HuH-7.5 (cell line): ENCODE results near the gene GLIS1.

Experiments used
- DNase-seq: peaks from one replicate; pipeline ENCODE4 v3.0.0; 2011; ENCODE audit warnings: low spot score

Gene GLIS1

GRCh38 chr1:53693773-53694717, 44.9 kb downstream of the GLIS1 start:
- no peak for DNase-seq

GRCh38 chr1:53693339-53693738, 45.6 kb downstream of the GLIS1 start:
- no peak for DNase-seq

DNA sequence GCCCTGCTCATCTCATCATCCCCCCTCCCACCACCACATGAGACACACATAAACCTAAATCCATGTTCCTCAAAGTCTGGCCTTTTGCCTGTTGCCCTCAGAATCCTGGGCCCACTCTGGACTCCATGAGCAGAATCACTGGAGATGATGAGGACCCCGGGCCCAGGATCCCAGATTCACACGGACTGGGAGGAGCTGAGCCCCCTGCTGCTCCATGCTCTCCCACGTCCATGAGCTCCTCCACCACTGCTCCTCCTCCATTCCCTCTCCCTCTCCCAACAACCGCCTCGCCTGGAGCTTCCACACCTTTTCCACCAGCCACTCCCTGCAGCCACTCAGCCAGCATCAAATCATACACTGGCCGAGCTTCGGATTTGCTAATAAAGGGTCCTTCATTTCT, 47.6 kb downstream of the GLIS1 start:
- no peak for DNase-seq

DNA sequence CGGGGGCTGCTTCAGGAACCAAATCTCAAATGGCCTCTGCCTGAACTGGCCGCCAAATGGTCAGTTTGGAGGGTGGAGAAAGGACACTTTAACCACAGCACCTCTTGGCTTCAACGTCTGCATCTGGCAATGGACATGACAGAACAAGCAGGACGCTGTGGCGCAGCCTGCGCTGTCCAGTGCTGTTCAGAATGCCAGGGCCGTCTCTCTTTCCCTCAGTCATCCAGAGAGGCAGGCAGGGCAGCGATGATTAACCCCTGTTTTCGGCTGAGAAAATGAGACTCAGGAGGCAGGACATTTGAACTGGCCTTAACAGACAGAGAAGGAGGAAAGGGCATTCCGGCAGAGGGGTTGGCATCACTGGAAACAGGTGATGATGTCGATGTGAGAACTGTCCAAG, 48.6 kb downstream of the GLIS1 start:
- DNase-seq, result no peak

DNA sequence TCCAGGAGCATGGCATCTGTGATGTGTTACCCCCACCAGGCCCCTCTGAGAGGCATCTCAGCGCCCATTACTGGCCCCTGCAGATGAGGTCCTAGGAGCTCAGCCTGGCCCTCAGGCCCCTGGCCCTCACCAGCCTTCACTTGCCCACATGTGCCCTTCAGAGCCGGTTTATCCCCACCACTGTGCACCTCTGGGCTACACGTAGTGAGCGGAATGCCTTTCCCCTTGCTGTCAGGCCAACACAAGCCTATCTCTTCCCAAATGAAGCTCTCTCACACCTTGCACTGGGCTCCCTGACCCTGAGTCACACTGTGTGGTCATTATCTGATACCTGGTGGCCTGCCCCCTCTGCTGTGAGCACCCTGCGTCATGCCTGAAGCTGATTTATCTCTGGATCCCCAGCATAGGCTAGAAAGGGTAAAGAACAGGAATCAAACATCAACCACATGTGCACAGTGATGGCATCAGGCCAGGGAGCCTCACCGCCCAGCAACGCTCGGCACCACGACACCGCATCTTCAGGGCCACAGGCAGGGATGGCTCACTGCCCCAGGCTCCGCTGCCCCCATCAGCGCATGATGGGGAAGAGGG, 49.1 kb downstream of the GLIS1 start:
- DNase-seq, result no peak

DNA sequence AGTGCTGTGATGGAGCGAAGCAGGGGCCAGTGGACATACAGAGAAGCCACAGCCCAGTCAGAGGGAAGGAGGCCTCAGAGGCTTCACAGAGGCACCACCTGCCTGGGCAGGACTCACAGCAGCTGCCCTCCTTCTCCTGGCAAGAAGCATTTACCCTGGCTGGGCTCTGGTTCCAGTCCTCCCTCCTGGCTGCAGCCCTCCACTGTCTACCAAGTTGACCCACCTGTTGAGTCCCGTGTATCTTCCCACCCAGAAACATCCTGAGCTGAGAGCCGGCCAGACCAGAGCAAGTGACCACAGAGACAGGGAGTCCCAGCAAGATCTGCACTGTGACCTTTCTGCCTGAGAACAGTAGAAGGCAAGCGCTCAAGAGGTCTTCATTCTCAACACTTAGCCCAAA, 49.7 kb downstream of the GLIS1 start:
- no peak for DNase-seq

GRCh38 chr1:53688381-53689102, 50.4 kb downstream of the GLIS1 start:
- DNase-seq, result peak; percentile 40

DNA sequence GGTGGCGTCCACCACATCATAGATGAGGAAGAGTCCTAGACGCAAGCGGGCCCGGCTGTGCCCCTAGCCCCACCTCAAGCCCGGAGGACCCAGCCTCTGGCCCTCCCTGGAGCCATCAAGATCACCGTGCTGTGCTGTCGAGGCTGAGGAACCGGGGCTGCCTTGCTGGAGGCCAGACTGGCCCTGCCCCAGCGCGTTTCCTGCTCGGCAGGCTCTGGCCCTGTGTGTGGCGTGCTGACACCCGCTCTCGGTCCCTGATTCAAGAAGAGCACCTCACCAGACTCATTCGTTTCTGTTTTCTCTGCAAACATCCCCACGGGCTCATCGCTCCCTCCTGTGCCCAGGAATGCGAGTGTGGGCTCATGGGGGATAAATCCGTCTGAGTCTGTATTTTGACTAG, 51.1 kb downstream of the GLIS1 start:
- DNase-seq, result no peak

GRCh38 chr1:53687426-53687825, 51.5 kb downstream of the GLIS1 start:
- no peak for DNase-seq

DNA sequence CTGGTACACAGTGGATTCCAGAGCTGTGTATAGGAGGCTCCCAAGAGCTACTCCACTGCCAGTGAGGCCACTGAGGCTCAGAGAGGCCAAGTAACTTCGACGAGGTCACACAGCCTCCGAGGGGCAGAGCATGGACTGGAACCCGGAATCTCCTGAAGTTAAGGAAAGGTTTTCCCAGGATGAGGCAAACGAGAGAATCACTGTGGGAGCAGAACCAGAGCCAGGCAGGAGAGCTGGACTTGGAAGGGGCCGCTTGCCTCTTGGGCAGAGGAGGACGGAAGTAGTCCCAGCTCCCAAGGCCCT, 52.0 kb downstream of the GLIS1 start:
- DNase-seq, result no peak

DNA sequence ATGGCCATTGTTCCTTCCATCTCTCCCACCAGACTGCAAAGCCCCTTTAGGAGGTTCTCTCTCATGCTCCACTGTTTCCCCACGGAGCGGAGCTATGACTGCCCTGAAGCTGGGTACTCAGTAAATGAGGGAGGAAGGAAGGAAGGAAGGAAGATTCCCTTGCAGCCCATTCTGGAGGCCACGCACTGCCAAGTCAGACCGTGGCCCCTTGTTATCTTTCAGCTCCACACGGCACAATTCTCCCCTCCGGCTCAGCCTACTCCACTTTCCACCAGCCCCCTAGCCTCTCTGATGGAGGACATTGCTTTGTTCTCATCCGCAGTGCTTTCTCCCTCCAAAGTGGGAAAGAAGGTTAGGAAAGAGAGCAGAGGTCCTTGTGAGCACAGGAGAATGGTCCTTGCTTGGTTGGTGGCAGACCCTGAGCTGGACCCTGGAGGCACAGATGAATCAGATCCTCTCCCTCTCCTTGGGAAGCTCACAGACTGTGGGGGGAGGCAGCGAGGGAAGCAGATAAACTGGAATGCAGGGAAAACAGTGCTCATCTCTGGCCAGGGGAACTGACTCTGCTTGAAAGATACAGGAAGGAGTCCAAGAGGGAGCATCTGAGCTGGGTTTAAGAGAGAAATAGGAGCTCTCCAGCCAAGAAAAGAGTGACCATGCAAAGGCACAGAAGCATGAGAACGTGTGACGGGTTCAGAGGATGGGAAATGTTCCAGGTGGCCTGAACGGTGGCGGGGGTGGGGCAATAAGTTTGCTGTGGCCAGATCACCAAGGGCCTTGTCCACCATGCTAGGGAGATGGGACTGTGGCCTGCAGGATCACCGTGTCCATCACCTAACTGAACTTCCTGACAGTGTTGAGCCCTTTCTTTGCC, 52.6 kb downstream of the GLIS1 start:
- DNase-seq, result no peak

GRCh38 chr1:53685272-53686051, 53.5 kb downstream of the GLIS1 start:
- DNase-seq, result peak; percentile 26

DNA sequence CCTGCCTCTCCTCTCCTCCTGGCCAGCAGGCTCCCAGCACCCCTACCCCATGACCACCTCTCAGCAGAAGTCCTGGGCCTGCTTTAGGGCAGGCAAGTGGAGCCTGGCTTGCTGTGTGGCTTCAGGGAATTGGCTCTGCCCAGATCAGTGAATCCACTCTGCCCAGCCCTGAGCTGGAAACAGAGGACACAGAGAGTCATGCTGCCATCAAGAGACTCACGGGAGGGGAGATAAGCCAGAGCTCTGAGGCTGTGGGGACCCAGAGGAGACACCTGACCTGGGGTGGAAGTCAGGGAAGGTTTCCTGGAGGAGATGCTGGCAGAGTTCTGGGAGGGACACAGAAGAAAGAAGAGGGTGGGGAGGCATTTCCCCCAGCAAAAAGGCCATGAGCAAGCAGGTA, 54.2 kb downstream of the GLIS1 start:
- DNase-seq, result no peak

DNA sequence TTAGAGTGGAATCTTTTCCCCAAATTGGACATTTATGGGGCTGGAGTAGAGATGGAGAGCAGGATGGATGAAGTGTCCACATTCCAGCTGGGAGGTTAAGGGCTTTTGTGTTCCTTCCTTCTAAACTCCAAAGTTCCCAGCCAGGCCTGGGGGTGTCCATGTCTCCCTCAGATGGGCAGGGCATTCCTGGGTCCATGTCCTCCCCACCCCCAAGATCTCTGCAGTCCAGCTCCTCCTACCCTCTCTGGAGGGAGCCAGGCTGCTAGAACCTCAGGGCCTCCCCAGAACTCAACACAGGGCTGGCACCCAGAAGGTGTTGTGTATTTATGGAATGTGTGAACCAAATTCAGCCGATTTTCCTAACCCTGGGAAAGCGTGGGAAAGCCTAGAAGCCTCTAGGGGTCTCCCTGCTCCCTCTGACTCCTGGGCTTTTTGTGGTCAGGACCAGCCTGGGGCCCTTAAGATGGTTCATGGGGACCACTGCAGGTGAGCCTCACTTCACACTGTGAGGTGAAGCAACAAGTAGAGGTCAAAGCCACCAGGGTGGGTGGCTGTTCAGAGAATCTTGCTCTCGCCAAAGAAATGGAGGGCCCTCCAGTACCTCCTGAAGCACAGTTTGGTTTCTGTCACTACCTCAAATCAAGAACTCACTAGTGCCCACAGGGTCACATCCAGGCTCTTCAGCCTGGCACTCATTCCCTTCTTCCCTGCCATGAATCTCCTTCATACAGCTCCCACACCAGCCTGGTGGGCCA, 54.8 kb downstream of the GLIS1 start:
- no peak for DNase-seq

DNA sequence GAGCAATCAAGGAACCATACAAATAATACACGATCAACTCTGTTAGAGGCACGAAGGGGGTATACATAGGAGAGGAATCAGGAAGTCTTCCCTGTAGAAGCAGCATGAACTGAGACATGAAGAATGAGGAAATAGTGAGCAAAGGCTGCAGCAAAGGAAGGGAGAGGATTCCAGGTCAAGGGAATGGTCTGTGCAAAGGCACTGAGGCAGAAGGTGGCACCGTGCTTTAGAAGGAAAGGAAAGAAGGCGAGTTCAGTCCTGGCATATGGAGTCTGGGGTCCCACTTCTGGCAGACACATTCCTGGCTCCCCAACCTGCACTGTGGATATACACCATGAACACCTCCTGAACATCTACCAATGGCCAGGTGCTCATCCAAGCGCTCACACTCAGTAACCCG, 56.1 kb downstream of the GLIS1 start:
- no peak for DNase-seq

DNA sequence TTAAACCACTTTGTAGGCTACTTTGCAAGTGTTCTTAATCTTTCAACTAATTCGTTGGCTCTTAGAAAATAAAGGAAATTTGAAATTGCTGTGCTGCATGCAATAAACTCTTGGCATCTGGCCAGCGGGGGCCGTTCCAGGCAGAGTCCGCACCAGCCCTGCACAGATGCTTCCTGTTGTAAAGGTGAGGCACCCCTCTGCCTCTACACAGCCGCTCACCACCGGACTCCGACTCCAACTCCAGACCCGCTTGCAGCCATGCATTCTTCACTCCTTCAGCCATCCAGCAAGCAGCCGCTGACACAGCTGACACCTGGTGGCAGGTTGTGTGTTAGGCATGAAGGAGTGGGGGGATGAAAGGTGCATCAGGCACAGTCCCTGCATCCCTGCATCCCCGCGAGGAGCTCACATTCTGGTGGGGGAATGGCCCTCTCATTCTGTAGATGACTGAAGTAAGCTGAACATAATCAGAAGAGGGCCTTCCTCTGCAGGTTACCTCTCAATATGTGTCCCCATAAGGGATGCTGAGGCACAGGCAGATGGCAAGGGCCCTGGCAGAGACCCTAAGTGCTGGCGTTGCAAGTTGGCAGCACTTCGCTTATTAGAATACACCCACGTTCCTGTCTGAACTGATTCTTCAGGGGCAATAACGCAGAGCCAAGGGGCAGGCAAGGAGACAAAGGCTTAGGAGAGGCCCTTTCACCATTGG, 56.8 kb downstream of the GLIS1 start:
- DNase-seq, result peak; percentile 78

DNA sequence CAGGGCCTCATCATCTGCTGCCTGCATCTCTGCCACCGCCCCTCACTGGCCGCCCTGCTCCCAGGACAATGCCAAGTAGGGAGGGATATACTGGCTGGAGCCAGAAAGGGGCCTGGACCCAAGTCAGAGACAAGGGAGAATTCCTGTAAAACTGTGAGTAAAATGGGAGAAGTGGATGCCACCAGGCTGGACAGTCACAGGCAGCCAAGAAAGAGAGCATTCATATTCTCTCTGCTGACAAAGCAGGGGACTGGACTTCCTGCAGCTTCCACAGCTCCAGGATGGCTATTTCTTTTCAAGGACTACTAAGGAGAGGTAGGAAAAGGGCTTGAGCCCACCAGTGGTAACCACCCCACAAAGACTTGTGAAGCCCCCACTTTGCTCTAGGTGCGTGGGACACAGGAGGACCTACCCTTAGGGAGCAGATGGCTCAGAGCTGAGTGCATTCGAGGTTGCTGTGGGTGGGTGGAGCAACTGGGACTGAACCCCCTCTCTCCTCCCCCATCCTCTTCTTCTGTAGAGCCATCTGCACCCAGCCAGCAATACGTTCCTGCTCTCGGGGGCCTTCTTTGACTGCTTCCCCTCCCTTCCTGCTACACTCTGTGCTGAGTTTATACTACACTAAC, 57.5 kb downstream of the GLIS1 start:
- no peak for DNase-seq

GRCh38 chr1:53680868-53681267, 58.1 kb downstream of the GLIS1 start:
- no peak for DNase-seq
